Measurements from ENCODE around the gene AIF1L.

GRCh38 chr9:131098391-131099101 lies 2.2 kb downstream of the AIF1L start:
- TF ChIP-seq CTCF (IDR thresholded peaks at IDR 0.05) (no peak), EZH2 (IDR thresholded peaks at IDR 0.05; ENCODE audit: borderline replicate concordance, insufficient read depth, low read depth, low read length, poor library complexity, severe bottlenecking) (no peak)
